Measurements from ENCODE around the gene ASPSCR1. TPM values are rescaled to one million over a fixed set of nuclear protein-coding genes. Genes with fewer than 3 reads are reported as not detected.

The ASPSCR1 gene
- total RNA-seq, 1 experiment from 2014 or later, result 51.0 TPM

DNA sequence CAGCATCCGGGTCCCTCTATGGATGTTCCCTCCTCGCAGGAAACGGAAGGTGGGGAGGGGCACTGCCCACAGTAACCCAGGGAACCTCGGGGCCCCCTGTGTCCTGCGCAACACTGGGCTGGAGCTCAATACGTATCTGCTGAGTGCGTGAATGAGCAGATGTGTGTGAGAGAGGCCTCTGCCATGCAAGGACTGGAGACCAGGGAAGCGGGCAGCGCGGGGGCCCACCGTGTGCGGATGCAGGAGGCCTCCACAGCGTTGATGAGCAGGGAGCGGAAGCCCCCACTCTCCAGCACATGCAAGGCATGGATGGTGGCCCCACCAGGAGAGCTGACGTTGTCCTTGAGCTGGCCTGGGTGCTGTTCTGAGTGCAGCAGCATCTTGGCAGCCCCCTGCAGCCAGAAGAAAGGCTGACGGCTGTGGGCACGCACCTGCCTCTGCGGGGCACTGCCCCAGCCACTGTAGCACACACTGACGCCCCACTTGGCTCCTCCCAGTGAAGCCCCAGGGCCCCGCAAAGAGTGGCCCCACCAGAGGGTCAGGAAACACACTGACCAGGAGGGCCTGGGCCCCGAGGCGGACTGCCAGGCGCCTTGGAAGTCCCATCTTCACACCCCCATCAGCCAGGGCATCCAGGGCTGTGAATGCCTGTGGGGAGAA is 43.2 kb upstream of the ASPSCR1 start:
- Histone ChIP-seq H2AFZ (ENCODE audit: low read depth, low read length, poor library complexity, severe bottlenecking) (no peak overlapping the region), H3K79me2 (ENCODE audit: insufficient read depth, low read length) (peaks cover 17% of the 10 kb centered on the region), H3K9me3 (ENCODE audit: control insufficient read depth in 1 of 2, insufficient read depth in 1 of 2, low read depth in 1 of 2, low read length in 2 of 2) (no peaks in the 10 kb centered on the region), H3K27ac (ENCODE audit: low read depth, low read length) (peak overlapping the region; percentile 8; the same call in 1 of the 2 replicates), H3K4me3 (replicated peaks in 1 of 2; ENCODE audit: low read depth in 1 of 2, low read length in 2 of 2) (no peak overlapping the region), H3K9me2 (ENCODE audit: insufficient read depth) (no peaks in the 10 kb centered on the region), H3K9ac (ENCODE audit: low read length) (no peak overlapping the region), H3K36me3 (ENCODE audit: control insufficient read depth in 1 of 2, insufficient read depth in 2 of 2, low read length in 2 of 2) (peaks cover 6 to 33% of the 10 kb centered on the region in 2 experiments; a peak in 2 of 4 replicates), H3K4me1 (ENCODE audit: control insufficient read depth in 1 of 2, insufficient read depth in 2 of 2, low read length in 2 of 2) (peaks cover 12 to 60% of the 10 kb centered on the region in 2 experiments; a peak in 3 of 4 replicates), H4K20me1 (ENCODE audit: insufficient read depth) (no peaks in the 10 kb centered on the region), H3K4me2 (ENCODE audit: low read length) (no peak overlapping the region), H3K27me3 (ENCODE audit: insufficient read depth, low read length) (no peaks in the 10 kb centered on the region)
- ChIA-PET POLR2A (interaction anchor here (1.0 kb wide), 1 partner anchor 89 kb away, joined by 4 read pairs; the partner anchor contains the start of genes CENPX and LRRC45), RAD21 (ENCODE audit: low non-redundant PET in 1 of 2, low total read pairs in 2 of 2, uncharacterized antibody in 2 of 2, unreplicated experiment in 2 of 2) (interaction anchor here in 1 of 2 experiments (0.5 kb wide), 1 partner anchor 86 kb away, joined by 3 read pairs; no protein-coding TSS in a partner anchor), CTCF (no interaction called here)
- no peak for DNase-seq (ENCODE audit: low read depth, low spot score)
- intact Hi-C loops (cut with micrococcal nuclease), result no loop called here
- no TSS peak for BruUV-seq (replicated peaks)
- no peak for ATAC-seq
- TF ChIP-seq ZFX (IDR thresholded peaks at IDR 0.05) (no peak), REST (IDR thresholded peaks at IDR 0.05; ENCODE audit: low read depth) (no peak)

All from HCT116 (cell line).